Activated CD4-positive, alpha-beta T cell treated with anti-CD3 and anti-CD28 coated beads, Interleukin-2, amount 50 U/mL, for 16 hours (primary cell): ENCODE results near the gene P3R3URF.
"Not testable (repeated sequence)": the region's sequence is repeated elsewhere in the genome, so short reads cannot be mapped to it uniquely, and the experiment has no call there.

Experiments
- DNase-seq: peaks from one replicate; pipeline ENCODE4 v3.0.0-alpha.2; 2020

The P3R3URF gene

DNA sequence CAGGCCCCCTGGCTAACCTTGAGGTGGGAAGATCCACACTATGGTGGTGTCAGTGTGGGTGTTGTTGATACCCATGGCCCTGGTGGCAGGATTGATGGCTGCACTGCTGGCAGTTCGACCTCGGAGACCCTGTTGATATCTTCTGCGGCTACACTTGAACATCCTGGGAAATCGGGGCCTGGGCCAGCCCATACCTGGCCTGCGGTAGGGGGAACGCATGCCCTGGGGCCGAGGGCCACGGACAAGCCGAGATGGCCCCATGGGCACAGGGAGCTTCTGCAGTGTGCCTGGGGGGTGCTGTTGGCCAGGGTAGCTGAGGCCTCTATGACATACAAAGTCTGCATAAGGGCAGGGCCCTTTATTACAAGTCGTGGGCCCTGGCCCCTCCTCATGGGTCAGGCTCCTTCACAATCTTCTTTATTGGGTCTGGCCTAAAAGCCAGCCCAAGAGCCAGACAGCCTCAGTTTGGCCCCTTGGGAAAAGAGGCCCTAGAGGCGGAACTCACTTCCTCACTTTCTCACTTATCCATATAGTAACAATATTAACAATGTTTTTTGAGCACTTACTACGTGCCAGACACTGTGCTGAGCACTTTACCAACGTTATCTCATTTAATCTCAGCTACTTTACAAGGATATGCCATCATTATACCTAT, at the start of gene P3R3URF:
P3R3URF (minus strand) TSS at position 278 of the 655 bp plus-strand sequence; CDS start at position 261, 17 bp downstream.
- DNase-seq, result no peak

GRCh38 chr1:46224966-46225365, 48.7 kb upstream of the P3R3URF start:
- DNase-seq, result no peak

DNA sequence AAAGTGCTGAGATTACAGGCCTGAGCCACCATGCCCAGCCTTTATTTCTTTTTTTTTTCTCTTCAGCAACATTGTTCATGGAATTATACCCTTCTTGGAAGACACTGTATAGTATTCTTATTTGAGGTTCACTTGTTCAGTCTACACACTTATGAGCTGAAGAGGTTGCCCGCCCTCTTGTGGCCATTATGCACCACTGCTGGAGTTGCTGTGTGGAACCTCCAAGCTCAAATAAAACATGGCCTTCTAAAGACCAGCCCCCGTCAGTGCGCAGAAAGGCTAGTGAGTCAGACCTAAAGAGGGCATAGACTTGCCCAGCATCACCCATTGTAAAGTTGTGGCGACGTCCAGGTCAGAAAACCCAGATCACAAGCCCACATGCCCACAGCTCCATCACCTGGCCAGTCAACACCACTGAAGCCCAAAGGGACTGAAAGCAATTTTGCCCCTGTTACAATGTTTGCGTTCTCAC, 47.2 kb upstream of the P3R3URF start:
- peak; percentile 72 for DNase-seq

DNA sequence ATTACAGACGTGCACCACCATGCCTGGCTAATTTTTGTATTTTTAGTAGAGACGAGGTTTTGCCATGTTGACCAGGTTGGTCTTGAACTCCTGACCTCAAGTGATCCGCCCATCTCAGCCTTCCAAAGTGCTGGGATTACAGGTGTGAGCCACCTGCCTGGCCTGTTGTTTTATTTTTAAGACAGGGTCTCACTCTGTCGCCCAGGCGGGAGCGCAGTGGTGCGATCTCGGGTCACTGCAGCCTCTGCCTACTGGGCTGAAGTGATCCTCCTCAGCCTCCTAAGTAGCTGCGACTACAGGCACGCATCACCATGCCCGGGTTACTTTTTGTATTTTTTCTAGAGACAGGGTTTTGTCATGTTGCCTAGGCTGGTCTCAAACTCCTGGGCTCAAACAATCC, 46.8 kb upstream of the P3R3URF start:
- DNase-seq, result not testable (repeated sequence)

DNA sequence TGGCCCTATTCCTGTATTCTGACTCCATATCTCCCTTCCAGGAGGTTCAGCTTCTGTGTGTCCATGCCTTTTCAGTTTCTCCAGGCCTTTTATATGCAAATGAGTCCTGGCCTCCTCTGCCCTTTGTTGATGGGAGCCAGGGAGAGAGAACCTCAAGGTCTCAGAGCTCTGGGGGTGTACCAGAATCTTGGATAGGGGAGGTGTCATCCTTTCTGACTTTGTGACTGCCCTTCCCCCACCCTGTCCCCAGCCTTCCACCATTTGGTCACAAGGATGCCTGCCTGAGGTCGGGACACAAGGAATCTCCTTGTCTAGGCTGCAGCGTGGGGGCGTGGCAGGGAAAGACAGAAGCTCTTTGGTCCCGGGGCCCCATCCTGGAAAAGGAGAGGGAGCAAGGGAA, 45.5 kb upstream of the P3R3URF start:
- DNase-seq, result no peak

- no peak for DNase-seq
Observed at GRCh38 chr1:46220808-46221207, 44.5 kb upstream of the P3R3URF start.

- no peak for DNase-seq
Observed at GRCh38 chr1:46219551-46220520, 43.5 kb upstream of the P3R3URF start.

GRCh38 chr1:46218443-46218842, 42.2 kb upstream of the P3R3URF start:
- DNase-seq, result no peak

DNA sequence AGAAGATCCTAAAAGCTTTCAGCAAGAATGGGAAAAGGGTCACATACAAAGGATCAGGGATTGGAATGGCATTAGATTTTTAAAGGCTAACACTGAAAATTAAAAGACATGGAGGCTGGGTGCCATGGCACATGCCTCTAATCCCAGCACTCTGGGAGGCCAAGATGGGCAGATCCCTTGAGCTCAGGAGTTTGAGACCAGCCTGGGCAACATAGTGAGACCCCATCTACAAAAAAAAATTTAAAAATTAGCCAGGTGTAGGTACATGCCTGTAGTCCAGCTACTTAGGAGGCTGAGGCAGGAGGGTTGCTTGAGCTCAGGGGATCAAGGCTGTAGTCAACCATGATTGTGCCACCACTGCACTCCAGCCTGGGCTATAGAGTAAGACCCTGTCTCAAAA, 39.2 kb upstream of the P3R3URF start:
- no peak for DNase-seq

DNA sequence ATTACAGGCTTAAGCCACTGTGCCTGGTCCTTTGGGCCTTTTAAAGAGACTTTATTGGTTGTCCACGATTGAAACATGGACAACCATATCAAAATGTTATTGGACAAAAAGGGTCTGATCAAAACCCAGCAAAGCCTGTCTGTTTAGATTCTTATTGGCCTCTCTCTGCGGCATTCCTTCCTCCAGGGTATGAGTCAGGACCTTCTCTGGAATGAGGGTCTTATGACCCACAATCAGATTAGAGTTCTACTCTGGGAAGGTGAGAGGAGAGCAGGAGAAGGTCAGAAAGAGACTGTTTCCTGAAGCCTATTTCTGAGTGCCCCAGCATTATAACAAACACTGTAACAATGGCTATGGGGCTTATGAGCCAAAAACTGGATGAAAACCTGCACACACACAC, 34.8 kb upstream of the P3R3URF start:
- DNase-seq, result no peak

DNA sequence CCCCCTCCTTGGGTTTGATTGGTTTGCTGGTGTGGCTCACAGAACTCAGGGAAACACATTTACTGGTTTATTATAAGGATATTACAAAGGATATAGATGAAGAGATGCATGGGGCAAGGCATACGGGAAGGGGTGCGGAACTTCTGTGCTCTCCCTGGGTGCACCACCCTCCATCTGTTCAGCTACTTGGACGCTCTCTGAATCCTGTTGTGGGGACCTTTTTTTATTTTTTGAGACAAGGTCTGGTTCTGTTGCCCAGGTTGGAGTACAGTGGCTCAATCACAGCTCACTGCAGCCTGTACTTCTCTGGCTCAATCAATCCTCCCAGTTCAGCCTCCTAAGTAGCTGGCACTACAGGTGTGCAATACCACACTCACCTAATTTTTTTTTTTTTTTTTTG, 34.3 kb upstream of the P3R3URF start:
- no peak for DNase-seq

DNA sequence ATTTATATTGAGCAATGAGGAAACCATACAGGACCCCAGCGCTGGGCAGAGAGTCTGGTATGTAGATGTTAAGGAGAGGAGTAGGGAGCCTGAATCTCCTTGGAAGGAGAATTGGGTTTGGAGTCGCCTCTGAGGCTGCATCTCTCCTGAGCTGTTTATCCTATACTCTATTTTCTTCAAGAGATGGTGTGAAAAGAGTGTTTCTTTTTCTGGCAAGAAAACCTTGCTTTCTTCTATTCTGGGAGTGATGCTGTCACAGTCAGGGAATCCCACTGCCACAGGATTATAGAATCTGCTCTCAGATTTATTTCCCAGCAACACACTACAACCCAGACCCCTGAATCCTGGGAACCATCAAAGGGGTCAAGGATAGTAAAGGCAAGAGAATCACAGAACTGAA, 30.1 kb upstream of the P3R3URF start:
- no peak for DNase-seq

GRCh38 chr1:46205791-46206190, 29.5 kb upstream of the P3R3URF start:
- DNase-seq, result no peak

- no peak for DNase-seq
Observed at GRCh38 chr1:46205141-46205540, 28.9 kb upstream of the P3R3URF start.

DNA sequence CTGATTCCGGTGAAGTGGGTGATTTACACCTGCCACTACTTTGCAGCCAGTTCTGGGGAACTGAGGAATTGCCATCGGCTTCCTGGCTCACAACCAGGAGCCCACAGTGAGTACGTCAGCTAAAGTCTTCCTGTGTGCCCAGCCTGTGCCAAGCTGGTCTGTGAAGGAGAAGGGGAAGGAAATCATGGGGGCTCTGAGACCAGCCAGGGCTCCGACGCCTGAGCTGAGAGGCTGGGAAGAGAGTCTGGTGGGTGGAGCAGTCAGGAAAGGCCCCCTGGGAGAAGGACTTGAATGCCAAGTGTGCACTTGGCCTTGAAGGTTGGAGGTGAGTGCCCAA, 28.1 kb upstream of the P3R3URF start:
- DNase-seq, result no peak

DNA sequence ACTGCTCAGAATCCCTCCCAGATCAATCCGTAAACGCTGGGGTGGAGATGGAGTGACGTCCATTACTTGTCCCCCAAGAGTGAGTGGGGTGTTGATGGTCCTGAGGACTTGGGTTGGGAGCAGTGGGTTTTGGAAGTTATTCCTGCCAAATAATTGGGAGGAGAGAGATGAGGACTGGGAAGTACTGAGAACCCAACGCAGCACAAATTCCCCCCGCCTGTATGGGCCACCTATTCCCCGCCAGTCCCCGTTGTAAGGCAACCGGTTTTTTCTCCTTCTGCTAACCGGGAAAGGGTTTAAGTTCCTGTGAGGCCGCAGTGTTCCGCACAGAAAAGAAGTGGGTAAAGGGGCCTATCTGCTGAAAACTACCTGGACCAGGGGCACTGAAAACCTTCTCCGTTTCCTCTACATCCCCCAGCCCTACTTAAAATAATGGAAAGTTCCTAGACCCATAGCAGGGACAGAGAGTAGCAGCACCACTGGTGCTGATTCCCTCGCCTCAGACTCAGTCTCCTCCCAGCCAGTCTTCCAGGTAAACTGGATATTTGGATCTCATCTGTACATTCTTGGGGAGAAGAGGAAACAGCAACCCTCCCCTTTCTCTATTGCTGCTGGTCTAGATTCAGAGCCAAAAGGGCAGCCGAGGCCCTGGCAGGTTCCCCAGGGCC, 27.6 kb upstream of the P3R3URF start:
- no peak for DNase-seq

GRCh38 chr1:46199233-46199749, 23.0 kb upstream of the P3R3URF start:
- DNase-seq, result no peak

DNA sequence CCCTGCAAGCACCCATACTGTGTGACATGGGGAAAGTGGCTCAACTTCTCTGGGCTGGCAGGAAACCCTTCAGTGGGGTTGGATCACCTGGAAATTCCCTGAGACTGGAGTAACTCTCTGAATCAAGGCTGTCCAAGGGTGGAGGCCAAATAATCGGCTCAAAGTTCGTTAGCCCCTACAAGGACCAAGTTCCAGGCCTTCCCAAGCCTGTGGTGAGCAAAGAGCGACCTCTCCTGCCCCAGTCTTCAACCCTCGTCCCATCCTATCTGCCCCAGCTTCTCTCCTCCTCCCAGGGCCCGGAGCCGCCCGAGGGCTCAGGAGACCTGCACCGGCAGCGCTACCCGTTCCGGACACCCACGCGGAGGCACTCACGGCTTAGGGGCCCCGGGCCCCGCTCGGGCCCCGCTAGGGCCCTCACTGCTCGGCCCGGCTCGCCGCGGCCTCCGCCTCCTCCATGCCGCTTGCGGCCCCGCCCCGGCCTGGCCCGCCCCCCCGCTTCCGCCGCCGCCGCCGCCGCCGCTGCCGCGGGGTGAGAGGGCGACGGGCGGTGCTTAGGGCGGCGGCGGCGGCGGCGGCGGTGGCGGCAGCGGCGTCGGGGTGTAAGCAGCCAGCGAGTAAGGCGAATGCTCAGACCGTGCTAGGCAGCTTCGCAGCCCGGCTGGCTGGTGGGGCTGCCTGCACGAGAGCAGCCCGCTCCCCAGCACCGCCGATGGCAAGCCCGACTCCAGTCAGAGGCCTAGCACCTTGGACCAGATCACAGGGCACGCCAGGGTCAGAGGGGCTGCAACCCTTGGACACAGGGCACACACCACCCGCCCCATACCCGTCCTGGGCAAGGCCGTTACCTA, 21.9 kb upstream of the P3R3URF start, which contains the start of gene POMGNT1:
POMGNT1 (minus strand) TSS at position 471 of the 848 bp plus-strand sequence. CDS start 613 bp downstream, outside the sequence.
- DNase-seq, result peak; percentile 77

DNA sequence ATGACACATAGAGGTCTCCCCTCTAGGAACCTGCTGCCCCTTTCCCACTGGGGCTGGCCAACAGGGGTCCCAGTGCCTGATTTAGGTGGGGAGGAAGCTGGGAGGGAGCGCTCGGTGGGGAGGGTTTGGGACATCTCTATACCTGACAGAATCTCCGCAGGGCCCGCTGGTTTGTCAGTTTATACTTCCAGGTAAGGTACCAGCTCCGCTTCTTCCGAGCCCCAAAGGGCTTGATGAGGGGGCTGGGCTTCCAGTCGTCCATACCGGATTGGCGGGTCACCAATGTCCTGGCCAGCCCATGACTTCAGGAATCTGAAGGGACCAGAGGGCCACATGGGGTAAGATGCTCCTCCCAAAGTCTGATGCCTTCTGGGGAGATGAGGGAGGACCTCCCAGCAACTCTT, 21.3 kb upstream of the P3R3URF start:
- no peak for DNase-seq

DNA sequence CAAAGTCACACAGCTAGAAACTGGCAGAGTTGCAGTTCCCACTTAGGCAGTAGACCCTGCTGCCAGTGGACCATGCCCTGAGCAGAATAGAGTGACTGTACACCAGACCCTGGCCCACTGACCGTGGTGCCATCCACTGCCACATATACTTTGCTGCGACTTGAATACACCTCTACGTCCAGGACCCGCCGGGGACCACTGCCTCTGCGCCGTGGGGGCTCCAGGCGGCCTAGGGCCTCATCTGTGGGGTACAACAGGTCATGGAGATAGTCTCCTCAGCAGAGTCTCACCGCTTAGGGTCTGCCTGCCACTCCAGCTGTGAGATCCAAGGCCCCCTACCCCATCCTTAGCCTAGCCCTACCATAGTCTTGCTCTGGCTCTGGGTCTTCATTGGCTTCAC, 20.3 kb upstream of the P3R3URF start:
- DNase-seq, result no peak

GRCh38 chr1:46194641-46195193, 18.4 kb upstream of the P3R3URF start:
- DNase-seq, result no peak
